Lung (tissue), 12 donors: Measurements from ENCODE around the gene CRYGB. TPM values are rescaled to one million over a fixed set of nuclear protein-coding genes. Genes with fewer than 3 reads are reported as not detected.

Source experiments
- ATAC-seq: fragments of 200-7000 bp; cut with Tn5 transposase; one replicate; pipeline ENCODE4 v1.9.1; 2020; ENCODE audit warnings: moderate number of reproducible peaks; ENCODE audit not compliant: insufficient read depth, low FRiP score
- DNase-seq, 3 donors: peaks; one replicate each; pipeline ENCODE4 v3.0.0-alpha.2; 2013 to 2017
- H3K27ac ChIP-seq, 2 donors: one replicate each; pipeline ENCODE4 v1.5.1; 2013; ENCODE audit warnings: mild to moderate bottlenecking in 2 of 2, moderate library complexity in 2 of 2, control low read depth in 1 of 2, inconsistent platforms in 1 of 2, low read depth in 1 of 2, low read length in 1 of 2
- H3K27me3 ChIP-seq, 3 donors: one replicate each; pipeline ENCODE4 v1.5.1; 2013; ENCODE audit warnings: low read length in 2 of 3; ENCODE audit not compliant: control insufficient read depth in 3 of 3, insufficient read depth in 3 of 3
- H3K36me3 ChIP-seq, 4 donors: one replicate each; pipeline ENCODE4 v1.5.1; 2013; ENCODE audit warnings: low read length in 4 of 4, mild to moderate bottlenecking in 1 of 4, moderate library complexity in 1 of 4; ENCODE audit not compliant: control insufficient read depth in 4 of 4, insufficient read depth in 4 of 4
- H3K4me1 ChIP-seq, 5 donors: one replicate each; pipeline ENCODE4 v1.5.1; 2013; ENCODE audit warnings: low read length in 5 of 5, mild to moderate bottlenecking in 2 of 5, moderate library complexity in 1 of 5; ENCODE audit not compliant: control insufficient read depth in 5 of 5, insufficient read depth in 5 of 5
- H3K4me3 ChIP-seq: one replicate; pipeline ENCODE4 v1.5.1; 2013; ENCODE audit warnings: mild to moderate bottlenecking, control low read depth, moderate library complexity
- H3K9ac ChIP-seq, 2 donors: one replicate each; pipeline ENCODE4 v1.5.1; 2013; ENCODE audit warnings: low read length in 2 of 2, control low read depth in 1 of 2; ENCODE audit not compliant: insufficient read depth in 1 of 2
- H3K9me3 ChIP-seq, 4 donors: one replicate each; pipeline ENCODE4 v1.5.1; 2013; ENCODE audit warnings: low read length in 3 of 4, mild to moderate bottlenecking in 1 of 4, moderate library complexity in 1 of 4; ENCODE audit not compliant: control insufficient read depth in 4 of 4, insufficient read depth in 3 of 4
- CTCF ChIP-seq: IDR thresholded peaks from 2 replicates; pipeline ENCODE4 v1.5.1; 2012; ENCODE audit warnings: mild to moderate bottlenecking; ENCODE audit errors: control extremely low read depth, extremely low read depth
- WGBS, 2 donors: extraction: QIAGEN DNeasy Blood & Tissue Kit; methylation state at CpG; one replicate each; pipeline ENCODE4 v1.1.7; 2013; 5-methylcytosine and 5-hydroxymethylcytosine counted together
- polyA plus RNA-seq, 2 donors: library from polyadenylated mRNA; stranded (reverse); fragments of 200-250 nt; gene quantifications; one replicate each; pipeline ENCODE4 v1.2.1, GENCODE V29; 2013
- total RNA-seq, 2 donors: library from RNA; depleted of rRNA in 1 of 2; stranded (reverse); fragments of >200 nt in 1 of 2; gene quantifications; one replicate each; pipeline ENCODE4 v1.2.1, GENCODE V29; 2014 to 2021
- donor health status: control.
- donor health status: control.
- donor health status: Bipolar disorder and iron deficiency.
- donor health status: healthy.
- donor health status: DM: yes; HTN: yes; CAD: no.

The CRYGB gene
- total and polyA plus RNA-seq, 4 donors: not detected

GRCh38 chr2:208164951-208165755, 19.2 kb upstream of the CRYGB start:
- Histone ChIP-seq H3K4me1 (no peaks in the 10 kb centered on the region), H3K36me3 (no peaks in the 10 kb centered on the region), H3K27ac (no peak overlapping the region), H3K27me3 (no peaks in the 10 kb centered on the region), H3K9ac (no peak overlapping the region), H3K4me3 (no peak overlapping the region), H3K9me3 (no peaks in the 10 kb centered on the region)
- no peak for ATAC-seq
- no peak for TF ChIP-seq CTCF
- DNase-seq: no peak
- WGBS, 2 donors: 85 to 88% methylated on average over 2 of the region's 2 CpGs

GRCh38 chr2:208163489-208163888, 17.5 kb upstream of the CRYGB start, which contains the start of gene CRYGA:
TSS of gene CRYGA (minus strand) at chr2:208163589. CDS start at chr2:208163556, 33 bp downstream.
- Histone ChIP-seq H3K27me3 (no peaks in the 10 kb centered on the region), H3K36me3 (no peaks in the 10 kb centered on the region), H3K9me3 (no peaks in the 10 kb centered on the region), H3K4me1 (no peaks in the 10 kb centered on the region), H3K9ac (no peak within 1 kb of the TSS), H3K4me3 (no peak within 1 kb of the TSS), H3K27ac (no peak within 1 kb of the TSS)
- TF ChIP-seq CTCF: no peak
- ATAC-seq (no peak), DNase-seq (no peak)
- WGBS, 2 donors: 81 to 90% methylated on average over 2 of the region's 2 CpGs

- 75 to 84% methylated on average over 2 of the region's 2 CpGs for WGBS, 2 donors
- no peak overlapping the region for H3K4me3 ChIP-seq
- H3K9ac ChIP-seq: no peak overlapping the region
Measured at GRCh38 chr2:208156439-208156838, 10.5 kb upstream of the CRYGB start.

More at GRCh38 chr2:208156439-208156838, 10.5 kb upstream of the CRYGB start:
- TF ChIP-seq CTCF: no peak
- H3K9me3 ChIP-seq: no peaks in the 10 kb centered on the region
- DNase-seq (no peak), ATAC-seq (no peak)
- H3K27ac ChIP-seq: no peak overlapping the region
- no peaks in the 10 kb centered on the region for H3K4me1 ChIP-seq
- no peaks in the 10 kb centered on the region for H3K27me3 ChIP-seq
- H3K36me3 ChIP-seq: no peaks in the 10 kb centered on the region
